Sigmoid colon (tissue), 7 donors: ENCODE measurements around the gene ZFPL1. TPM values are rescaled to one million over a fixed set of nuclear protein-coding genes. Genes with fewer than 3 reads are reported as not detected.

Experiments used
- DNase-seq: peaks from one replicate; pipeline ENCODE4 v3.0.0-alpha.2; 2019
- H3K27ac ChIP-seq, 4 donors: fragments of 200-600 bp; sonication (generic); one replicate each; pipeline ENCODE4 v1.5.1; 2016 to 2019; ENCODE audit warnings: mild to moderate bottlenecking in 1 of 4
- H3K27me3 ChIP-seq, 3 donors: fragments of 200-600 bp; sonication (generic); one replicate each; pipeline ENCODE4 v1.5.1; 2019; ENCODE audit warnings: mild to moderate bottlenecking in 1 of 3
- H3K36me3 ChIP-seq, 4 donors: fragments of 200-600 bp; sonication (generic); one replicate each; pipeline ENCODE4 v1.5.1; 2016 to 2019
- H3K4me1 ChIP-seq, 4 donors: fragments of 200-600 bp; sonication (generic); one replicate each; pipeline ENCODE4 v1.5.1; 2017 to 2019
- H3K4me3 ChIP-seq, 4 donors: fragments of 200-600 bp; sonication (generic); one replicate each; pipeline ENCODE4 v1.5.1; 2017 to 2019; ENCODE audit warnings: mild to moderate bottlenecking in 2 of 4, moderate library complexity in 1 of 4
- H3K9me3 ChIP-seq, 4 donors: fragments of 200-600 bp in 3 of 4; sonication (generic) in 3 of 4; one replicate each; pipeline versions ENCODE4 v1.5.1 to v1.6.1; 2013 to 2019
- EP300 ChIP-seq, 4 donors: sonication (generic); formaldehyde crosslinking; IDR thresholded peaks; one replicate each; pipeline ENCODE4 v1.6.1; 2017; ENCODE audit warnings: antibody characterized with exemption in 4 of 4
- POLR2A ChIP-seq, 2 donors: fragments of 450-650 bp; IDR thresholded peaks; one replicate each; pipeline ENCODE4 v1.6.1; 2016; ENCODE audit warnings: antibody characterized with exemption in 2 of 2, mild to moderate bottlenecking in 2 of 2, moderate library complexity in 2 of 2
- POLR2AphosphoS5 ChIP-seq, 4 donors: sonication (generic); formaldehyde crosslinking; IDR thresholded peaks; one replicate each; pipeline ENCODE4 v1.6.1; 2017; ENCODE audit warnings: antibody characterized with exemption in 4 of 4
- WGBS, 2 donors: extraction: QIAGEN DNeasy Blood & Tissue Kit; methylation state at CpG; one replicate each; pipeline ENCODE4 v1.1.7; 2013; 5-methylcytosine and 5-hydroxymethylcytosine counted together
- intact Hi-C: fragments of 100-400 bp; cut with DNase I; formaldehyde crosslinking; loops from one replicate; pipeline ENCODE4 v1.15.1; 2023
- polyA plus RNA-seq, 3 donors: library from polyadenylated mRNA; stranded (reverse); fragments of 200-250 nt; gene quantifications; one replicate each; pipeline ENCODE4 v1.2.3, GENCODE V29; 2013
- total RNA-seq, 4 donors: library from RNA; depleted of rRNA; stranded (reverse); fragments of >200 nt; gene quantifications; one replicate each; pipeline ENCODE4 v1.1.0, GENCODE V29; 2016
- TF ChIP-seq, protein P1 (sequence below), 4 experiments: fragments of 450-650 bp in 3 of 4; fragments of 200-600 bp in 1 of 4; IDR thresholded peaks; one replicate each; pipeline ENCODE4 v1.5.1; 2016 to 2019; ENCODE audit warnings: antibody characterized with exemption in 4 of 4, mild to moderate bottlenecking in 3 of 4, moderate library complexity in 2 of 4
- donor health status: healthy with polysubstance abuse.
- donor health status: Bipolar disorder and iron deficiency.
- donor health status: healthy.

The ZFPL1 gene
- total and polyA plus RNA-seq, 7 donors, result 26.1 to 61.5 (median 38.8) TPM

DNA sequence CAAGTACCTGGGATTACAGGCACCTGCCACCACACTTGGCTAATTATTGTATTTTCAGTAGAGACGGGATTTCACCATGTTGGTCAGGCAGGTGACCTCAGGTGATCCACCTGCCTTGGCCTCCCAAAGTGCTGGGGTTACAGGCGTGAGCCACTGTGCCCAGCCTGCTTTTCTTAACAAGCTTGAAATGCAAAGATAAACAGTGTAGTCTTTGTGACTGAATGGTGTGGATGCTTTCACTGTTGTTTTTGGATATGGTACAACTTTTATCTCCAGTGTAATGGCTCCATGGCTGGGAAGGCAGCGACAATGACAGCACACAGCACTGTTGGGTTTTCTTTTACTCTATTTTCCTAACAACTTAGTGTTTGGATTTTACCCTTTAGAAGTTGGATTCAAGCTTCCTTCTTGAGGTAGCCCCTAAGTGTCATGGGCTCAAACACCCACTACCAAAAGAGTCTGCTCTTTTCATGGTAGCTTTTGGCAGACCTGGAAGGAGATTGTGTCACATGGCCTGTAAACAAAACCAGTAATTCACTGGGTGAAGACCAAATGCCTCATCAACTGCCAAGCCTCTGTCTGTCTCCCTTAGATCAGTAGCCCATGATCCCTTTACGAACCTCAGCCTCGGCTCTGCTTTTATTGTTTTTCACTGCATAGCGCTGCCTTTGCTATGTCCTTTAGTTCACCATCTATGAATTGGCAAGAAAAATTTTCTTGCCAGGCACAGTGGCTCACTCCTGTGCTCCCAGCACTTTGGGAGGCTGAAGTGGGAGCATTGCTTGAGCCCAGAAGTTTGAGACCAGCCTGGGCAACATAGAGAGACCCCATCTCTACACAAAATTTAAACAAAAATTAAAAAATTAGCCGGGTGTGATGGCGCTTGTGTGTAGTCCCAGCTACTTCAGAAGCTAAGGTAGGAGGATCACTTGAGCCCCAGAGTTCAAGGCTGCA, 18.4 kb downstream of the ZFPL1 start:
- Histone ChIP-seq H3K36me3 (peaks cover 0 to 28% (median 1%) of the 10 kb centered on the region in 4 donors), H3K27ac (no peak overlapping the region), H3K9me3 (no peaks in the 10 kb centered on the region), H3K4me1 (peaks cover 0 to 2% (median under 1%) of the 10 kb centered on the region in 4 donors), H3K27me3 (no peaks in the 10 kb centered on the region), H3K4me3 (no peak overlapping the region)
- intact Hi-C loops, result no loop called here
- no peak for TF ChIP-seq EP300 (IDR thresholded peaks at IDR 0.05)
- TF ChIP-seq, protein P1, sequence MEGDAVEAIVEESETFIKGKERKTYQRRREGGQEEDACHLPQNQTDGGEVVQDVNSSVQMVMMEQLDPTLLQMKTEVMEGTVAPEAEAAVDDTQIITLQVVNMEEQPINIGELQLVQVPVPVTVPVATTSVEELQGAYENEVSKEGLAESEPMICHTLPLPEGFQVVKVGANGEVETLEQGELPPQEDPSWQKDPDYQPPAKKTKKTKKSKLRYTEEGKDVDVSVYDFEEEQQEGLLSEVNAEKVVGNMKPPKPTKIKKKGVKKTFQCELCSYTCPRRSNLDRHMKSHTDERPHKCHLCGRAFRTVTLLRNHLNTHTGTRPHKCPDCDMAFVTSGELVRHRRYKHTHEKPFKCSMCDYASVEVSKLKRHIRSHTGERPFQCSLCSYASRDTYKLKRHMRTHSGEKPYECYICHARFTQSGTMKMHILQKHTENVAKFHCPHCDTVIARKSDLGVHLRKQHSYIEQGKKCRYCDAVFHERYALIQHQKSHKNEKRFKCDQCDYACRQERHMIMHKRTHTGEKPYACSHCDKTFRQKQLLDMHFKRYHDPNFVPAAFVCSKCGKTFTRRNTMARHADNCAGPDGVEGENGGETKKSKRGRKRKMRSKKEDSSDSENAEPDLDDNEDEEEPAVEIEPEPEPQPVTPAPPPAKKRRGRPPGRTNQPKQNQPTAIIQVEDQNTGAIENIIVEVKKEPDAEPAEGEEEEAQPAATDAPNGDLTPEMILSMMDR (IDR thresholded peaks at IDR 0.05), result no peak
- TF ChIP-seq POLR2A (IDR thresholded peaks at IDR 0.05), result no peak
- TF ChIP-seq POLR2AphosphoS5 (IDR thresholded peaks at IDR 0.05), result no peak
- no peak for DNase-seq
- 68 to 86% methylated on average over 8 of the region's 8 CpGs for WGBS, 2 donors

DNA sequence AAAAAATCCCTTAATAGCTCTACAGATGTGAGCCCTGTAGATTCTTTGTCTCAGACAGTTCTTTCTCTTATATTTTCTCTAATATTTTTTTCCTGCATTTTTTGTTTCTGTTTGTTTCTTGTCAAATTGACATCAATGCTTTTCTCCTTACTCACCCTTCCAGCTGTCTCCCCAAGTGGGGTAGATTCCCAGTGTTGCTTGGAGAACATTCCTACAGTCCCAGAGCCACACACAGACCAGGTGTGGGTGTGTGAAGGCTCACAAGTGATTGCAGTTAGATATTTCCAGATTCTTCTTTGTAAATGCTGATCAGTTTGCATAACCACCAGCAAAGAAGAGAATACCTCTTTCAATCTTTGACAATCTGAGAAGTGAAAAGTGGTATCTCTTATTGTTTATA, 19.5 kb downstream of the ZFPL1 start:
- Histone ChIP-seq H3K9me3 (no peaks in the 10 kb centered on the region), H3K36me3 (peaks cover 8 to 32% (median 10%) of the 10 kb centered on the region in 4 donors), H3K27ac (no peak overlapping the region), H3K4me3 (no peak overlapping the region), H3K4me1 (no peaks in the 10 kb centered on the region), H3K27me3 (no peaks in the 10 kb centered on the region)
- DNase-seq, result no peak
- TF ChIP-seq, protein P1 (IDR thresholded peaks at IDR 0.05), result no peak
- TF ChIP-seq EP300 (IDR thresholded peaks at IDR 0.05) (no peak), POLR2AphosphoS5 (IDR thresholded peaks at IDR 0.05) (no peak), POLR2A (IDR thresholded peaks at IDR 0.05) (no peak)
- intact Hi-C loops, result no loop called here

DNA sequence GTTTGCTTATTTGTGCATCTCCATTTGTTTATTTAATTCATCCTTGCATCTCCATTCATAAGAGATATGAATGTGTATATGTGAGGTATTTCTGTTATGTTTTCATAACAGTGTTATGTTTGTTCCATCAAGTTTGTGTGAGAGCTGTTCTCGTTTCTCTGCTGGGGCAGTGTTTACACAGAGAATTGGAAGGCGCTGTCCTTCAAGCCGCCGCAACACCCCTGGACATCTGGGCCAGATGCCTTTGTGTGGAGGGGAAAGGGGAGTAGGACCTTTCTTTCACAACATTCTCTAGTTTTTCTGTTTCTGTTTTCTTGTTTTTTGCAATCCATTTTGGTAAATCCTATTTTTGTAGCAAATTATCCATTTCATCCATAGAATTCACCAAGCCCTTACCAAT, 20.6 kb downstream of the ZFPL1 start:
- H3K4me1 ChIP-seq, result no peaks in the 10 kb centered on the region
- no peaks in the 10 kb centered on the region for H3K27me3 ChIP-seq
- intact Hi-C loops, result no loop called here
- TF ChIP-seq POLR2A (IDR thresholded peaks at IDR 0.05) (no peak), POLR2AphosphoS5 (IDR thresholded peaks at IDR 0.05) (no peak), EP300 (IDR thresholded peaks at IDR 0.05) (no peak)
- TF ChIP-seq, protein P1 (IDR thresholded peaks at IDR 0.05), result no peak
- no peak for DNase-seq
- H3K36me3 ChIP-seq, result peaks cover 9 to 37% (median 16%) of the 10 kb centered on the region in 4 donors
- 74 to 80% methylated on average over 4 of the region's 4 CpGs for WGBS, 2 donors
- no peaks in the 10 kb centered on the region for H3K9me3 ChIP-seq
- no peak overlapping the region for H3K27ac ChIP-seq
- no peak overlapping the region for H3K4me3 ChIP-seq

DNA sequence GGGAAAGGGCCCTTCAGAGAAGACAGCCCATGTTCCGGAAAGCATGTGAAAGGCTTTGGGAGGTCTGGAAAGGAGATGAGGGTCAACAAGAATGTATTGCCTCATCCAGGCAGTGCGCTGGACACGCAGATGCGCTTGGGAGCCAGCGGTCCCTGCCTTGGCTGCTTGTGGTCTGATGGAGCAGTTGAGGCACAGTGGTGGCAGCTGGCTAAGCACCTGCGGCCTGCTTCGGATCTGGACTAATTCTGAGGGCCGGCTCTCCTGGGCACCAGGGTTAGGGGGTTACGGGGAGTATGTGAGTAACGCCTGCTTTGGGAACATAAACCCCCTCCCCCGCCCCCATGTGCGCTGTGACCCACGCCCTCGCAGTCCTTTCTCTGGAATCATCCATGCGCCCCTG, 23.1 kb downstream of the ZFPL1 start:
- H3K36me3 ChIP-seq, result peaks cover 9 to 40% (median 16%) of the 10 kb centered on the region in 4 donors
- intact Hi-C loops, result no loop called here
- H3K4me3 ChIP-seq, result no peak overlapping the region
- DNase-seq, result no peak
- peaks cover 0 to 18% (median 16%) of the 10 kb centered on the region in 4 donors for H3K4me1 ChIP-seq
- 96% methylated on average over 15 of the region's 15 CpGs for WGBS, 2 donors
- no peaks in the 10 kb centered on the region for H3K9me3 ChIP-seq
- no peaks in the 10 kb centered on the region for H3K27me3 ChIP-seq
- H3K27ac ChIP-seq, result no peak overlapping the region
- TF ChIP-seq POLR2A (IDR thresholded peaks at IDR 0.05) (no peak), EP300 (IDR thresholded peaks at IDR 0.05) (no peak), POLR2AphosphoS5 (IDR thresholded peaks at IDR 0.05) (no peak)
- TF ChIP-seq, protein P1 (IDR thresholded peaks at IDR 0.05), result no peak
